H1 (cell line): Measurements from ENCODE around the gene APLN. TPM values are rescaled to one million over a fixed set of nuclear protein-coding genes. Genes with fewer than 3 reads are reported as not detected.
A peak's percentile ranks its signal among the peaks of the same experiment; 100 is the strongest.

Experiments used
- CTCF ChIA-PET: fragments of 300-600 bp; sonication (Branson Sonifier 250); formaldehyde crosslinking; loops from one replicate; lab custom pipeline; 2021; ENCODE audit not compliant: partially characterized antibody; lab: Charles Lee
- POLR2A ChIA-PET: fragments of 300-600 bp; sonication (Branson Sonifier 250); formaldehyde crosslinking; loops from one replicate; lab custom pipeline; 2021; ENCODE audit warnings: inconsistent platforms; ENCODE audit not compliant: partially characterized antibody; lab: Charles Lee
- DNase-seq, 2 experiments: peaks; one replicate each; pipeline versions ENCODE4 v3.0.0 to v3.0.0-alpha.2; 2010 to 2022; ENCODE audit warnings: low spot score in 2 of 2, low read depth in 1 of 2, mixed read lengths in 1 of 2
- FAIRE-seq: peaks from 2 replicates; lab custom pipeline; 2011; peaks lifted over from hg19 to GRCh38; lab: Jason Lieb, UNC
- H2AFZ ChIP-seq: 2 replicates; pipeline ENCODE4 v1.8.1; 2012; ENCODE audit warnings: low read length, inconsistent platforms
- H2AK5ac ChIP-seq: 2 replicates; pipeline ENCODE4 v1.6.1; 2013; ENCODE audit warnings: low read depth, low read length
- H2BK120ac ChIP-seq: replicated peaks from 2 replicates; pipeline ENCODE3; 2013; ENCODE audit warnings: low read depth, low read length, inconsistent platforms
- H2BK12ac ChIP-seq: 2 replicates; pipeline ENCODE4 v1.6.1; 2013; ENCODE audit warnings: low read depth, low read length
- H2BK15ac ChIP-seq: 2 replicates; pipeline ENCODE4 v1.6.1; 2013; ENCODE audit warnings: low read length
- H2BK20ac ChIP-seq: 2 replicates; pipeline ENCODE4 v1.6.1; 2013; ENCODE audit warnings: low read length
- H2BK5ac ChIP-seq: 2 replicates; pipeline ENCODE4 v1.6.1; 2013; ENCODE audit warnings: low read depth, low read length
- H3K14ac ChIP-seq: 2 replicates; pipeline ENCODE4 v1.6.1; 2013; ENCODE audit warnings: inconsistent platforms; ENCODE audit not compliant: insufficient read length
- H3K18ac ChIP-seq: 2 replicates; pipeline ENCODE4 v1.6.1; 2013; ENCODE audit warnings: low read length; ENCODE audit errors: extremely low read depth
- H3K23ac ChIP-seq: 2 replicates; pipeline ENCODE4 v1.6.1; 2013; ENCODE audit warnings: inconsistent platforms; ENCODE audit not compliant: insufficient read length
- H3K23me2 ChIP-seq: 2 replicates; pipeline ENCODE4 v1.6.1; 2013; ENCODE audit warnings: low read depth, low read length
- H3K27ac ChIP-seq: 2 replicates; pipeline ENCODE4 v1.6.1; 2011; ENCODE audit warnings: low read depth, low read length, inconsistent platforms
- H3K27me3 ChIP-seq, 4 experiments: replicated peaks in 1 of 4; 1 replicate in 1 of 4; 2 replicates in 3 of 4; pipeline versions ENCODE4 v1.6.1 to v1.8.1; 2011 to 2013; ENCODE audit warnings: low read length in 3 of 4, mild to moderate bottlenecking in 3 of 4, inconsistent platforms in 2 of 4, mixed read lengths in 2 of 4, moderate library complexity in 1 of 4; ENCODE audit not compliant: control insufficient read depth in 3 of 4, insufficient read depth in 3 of 4; ENCODE audit errors: extremely low read depth in 1 of 4
- H3K36me3 ChIP-seq, 4 experiments: 2 replicates each; pipeline versions ENCODE4 v1.6.1 to v1.8.1; 2011 to 2013; ENCODE audit warnings: mild to moderate bottlenecking in 4 of 4, low read length in 3 of 4, moderate library complexity in 2 of 4, control low read depth in 1 of 4, inconsistent platforms in 1 of 4; ENCODE audit not compliant: insufficient read depth in 4 of 4, control insufficient read depth in 2 of 4
- H3K4ac ChIP-seq: replicated peaks from 2 replicates; pipeline ENCODE3; 2013; ENCODE audit warnings: low read length, low read depth, mixed read lengths, inconsistent platforms; ENCODE audit not compliant: insufficient read length
- H3K4me1 ChIP-seq, 4 experiments: replicated peaks in 1 of 4; 1 replicate in 1 of 4; 2 replicates in 3 of 4; pipeline versions ENCODE4 v1.6.1 to v1.8.1; 2011 to 2013; ENCODE audit warnings: low read length in 3 of 4, inconsistent platforms in 2 of 4, mixed read lengths in 1 of 4; ENCODE audit not compliant: insufficient read depth in 4 of 4, control insufficient read depth in 3 of 4
- H3K4me2 ChIP-seq, 2 experiments: 2 replicates each; pipeline versions ENCODE4 v1.6.1 to v1.8.1; 2011 to 2013; ENCODE audit warnings: low read depth in 2 of 2, low read length in 2 of 2, control low read depth in 1 of 2, inconsistent platforms in 1 of 2, mild to moderate bottlenecking in 1 of 2; ENCODE audit not compliant: insufficient read depth in 1 of 2
- H3K4me3 ChIP-seq, 4 experiments: fragments of 200-600, 300-600 bp in 1 of 4; sonication (generic), shearing (Covaris generic), sonication (Bioruptor Twin) in 1 of 4; 2 replicates each; pipeline versions ENCODE4 v1.5.1 to v1.8.1; 2011 to 2016; ENCODE audit warnings: low read length in 4 of 4, low read depth in 3 of 4, control low read depth in 2 of 4, inconsistent platforms in 2 of 4, mild to moderate bottlenecking in 2 of 4, mixed read lengths in 1 of 4, moderate library complexity in 1 of 4; ENCODE audit not compliant: insufficient read depth in 2 of 4; ENCODE audit errors: extremely low read depth in 1 of 4
- H3K56ac ChIP-seq: replicated peaks from 2 replicates; pipeline ENCODE3; 2013; ENCODE audit warnings: low read depth, mild to moderate bottlenecking, mixed read lengths, low read length, inconsistent platforms; ENCODE audit not compliant: insufficient read length
- H3K79me1 ChIP-seq: 2 replicates; pipeline ENCODE4 v1.6.1; 2013; ENCODE audit warnings: low read depth, low read length, control low read depth
- H3K79me2 ChIP-seq, 2 experiments: 2 replicates each; pipeline versions ENCODE4 v1.6.1 to v1.8.1; 2012 to 2013; ENCODE audit warnings: low read length in 2 of 2, mild to moderate bottlenecking in 2 of 2, inconsistent platforms in 1 of 2; ENCODE audit not compliant: insufficient read depth in 2 of 2, control insufficient read depth in 1 of 2
- H3K9ac ChIP-seq, 4 experiments: replicated peaks in 1 of 4; 1 replicate in 1 of 4; 2 replicates in 3 of 4; pipeline versions ENCODE4 v1.6.1 to v1.8.1; 2011 to 2013; ENCODE audit warnings: low read depth in 3 of 4, low read length in 3 of 4, control low read depth in 2 of 4, mild to moderate bottlenecking in 2 of 4, moderate library complexity in 2 of 4, inconsistent platforms in 1 of 4; ENCODE audit errors: extremely low read depth in 1 of 4
- H3K9me3 ChIP-seq, 2 experiments: 2 replicates each; pipeline versions ENCODE4 v1.6.1 to v1.8.1; 2012 to 2013; ENCODE audit warnings: mild to moderate bottlenecking in 2 of 2, moderate library complexity in 2 of 2, control low read depth in 1 of 2, inconsistent platforms in 1 of 2, low read depth in 1 of 2, low read length in 1 of 2, mixed read lengths in 1 of 2; ENCODE audit not compliant: insufficient read depth in 2 of 2
- H4K20me1 ChIP-seq, 2 experiments: replicated peaks in 1 of 2; 2 replicates each; pipeline versions ENCODE3 to v1.8.1; 2011 to 2013; ENCODE audit warnings: inconsistent platforms in 2 of 2, low read length in 2 of 2, mild to moderate bottlenecking in 1 of 2; ENCODE audit not compliant: insufficient read depth in 2 of 2, control insufficient read depth in 1 of 2
- H4K5ac ChIP-seq: 2 replicates; pipeline ENCODE4 v1.6.1; 2013; ENCODE audit warnings: low read length, low read depth, mixed read lengths, inconsistent platforms; ENCODE audit not compliant: insufficient read length
- H4K8ac ChIP-seq: 2 replicates; pipeline ENCODE4 v1.8.0; 2013; ENCODE audit warnings: mild to moderate bottlenecking, moderate library complexity, low read length, inconsistent platforms; ENCODE audit not compliant: insufficient read depth; ENCODE audit errors: extremely low read depth
- H4K91ac ChIP-seq: replicated peaks from 2 replicates; pipeline ENCODE3; 2013; ENCODE audit warnings: low read length, mixed read lengths, inconsistent platforms; ENCODE audit not compliant: insufficient read length
- CEBPB ChIP-seq: IDR thresholded peaks from 2 replicates; pipeline ENCODE4 v1.6.1; 2012; ENCODE audit warnings: low read depth, low read length
- RAD21 ChIP-seq, 2 experiments: IDR thresholded peaks in 1 of 2; conservative IDR thresholded peaks in 1 of 2; 2 replicates each; pipeline ENCODE4 v1.6.1; 2011; ENCODE audit warnings: low read depth in 2 of 2, low read length in 2 of 2, improper control_type of control experiment in 1 of 2, inconsistent platforms in 1 of 2, mild to moderate bottlenecking in 1 of 2, moderate library complexity in 1 of 2
- WGBS, 2 experiments: shearing (Covaris generic) in 1 of 2; methylation state at CpG; one replicate each; pipeline versions ENCODE4 v1.1.6 to v1.1.7; 2013 to 2015; ENCODE audit warnings: low lambda C conversion rate in 2 of 2, mixed read lengths in 2 of 2, inconsistent platforms in 1 of 2, low coverage in 1 of 2, missing lambda C conversion rate in 1 of 2; ENCODE audit not compliant: insufficient replicate concordance in 2 of 2, insufficient coverage in 1 of 2, insufficient read length in 1 of 2; ENCODE audit errors: extremely low coverage in 1 of 2, missing lambda C conversion rate in 1 of 2; 5-methylcytosine and 5-hydroxymethylcytosine counted together
- polyA plus RNA-seq, 7 experiments: library from polyadenylated mRNA; depleted of rRNA in 3 of 7; stranded (reverse) in 5 of 7; unstranded in 2 of 7; fragments of >200 nt in 5 of 7; fragments of 200-250 nt in 2 of 7; gene quantifications; 1 replicate in 5 of 7; 2 replicates in 1 of 7; 4 replicates in 1 of 7; pipeline versions ENCODE4 v1.2.1 to v1.2.3, GENCODE V29; 2011 to 2013; ENCODE audit warnings: missing spikeins in 2 of 7, mixed read lengths in 2 of 7
- total RNA-seq: library from RNA; stranded (reverse); fragmentation: NEBNext Ultra II Directional; extraction: Animal tissue kit (Norgen Biotek cat#: 25700); gene quantifications from 2 replicates; pipeline ENCODE4 v1.2.1, GENCODE V29; 2021
- TF ChIP-seq, protein P1 (sequence below), 3 experiments: IDR thresholded peaks; 1 replicate in 2 of 3; 2 replicates in 1 of 3; pipeline versions ENCODE4 v1.5.1 to v1.6.1; 2011; ENCODE audit warnings: low read length in 3 of 3, mild to moderate bottlenecking in 3 of 3, inconsistent platforms in 2 of 3, low read depth in 1 of 3, moderate library complexity in 1 of 3; ENCODE audit not compliant: insufficient read depth in 1 of 3; ENCODE audit errors: control extremely low read depth in 1 of 3

The APLN gene
- total and polyA plus RNA-seq, 2 of the 8 experiments (the other 6 are each of a cell fraction or from before 2014, with no cell fraction given): 1.1 to 1.8 TPM

DNA sequence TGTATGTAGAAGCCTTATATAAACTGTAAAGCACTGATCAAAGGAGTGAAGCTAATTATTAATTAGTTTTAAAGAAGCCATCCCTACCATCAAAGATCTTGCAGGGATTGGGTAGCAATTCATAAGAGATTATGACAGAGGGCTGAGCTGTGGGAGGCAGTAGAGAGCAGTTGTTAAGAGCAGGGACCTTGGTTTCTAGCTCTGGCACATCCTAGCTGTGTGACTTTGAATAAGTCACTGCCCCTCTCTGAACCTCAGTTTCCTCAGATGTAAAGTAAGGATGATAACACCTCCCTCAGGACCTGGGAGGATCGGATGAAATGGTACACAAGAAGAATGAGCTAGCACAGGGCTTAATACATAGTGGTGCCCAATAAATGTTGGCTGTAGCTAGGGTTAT, 45.4 kb downstream of the APLN start:
- 0 out of 7 replicates have a peak, but pooled peaks cover 0 to 2% (median 0%) of the 10 kb centered on the region in 4 experiments for H3K27me3 ChIP-seq
- H4K91ac ChIP-seq: no peak overlapping the region
- H2AFZ ChIP-seq: no peak overlapping the region
- 89% methylated on average over 1 of the region's 1 CpG; no CpG with 5 or more reads in 1 of the 2 experiments for WGBS, 2 experiments
- H2BK12ac ChIP-seq: no peak overlapping the region
- H4K8ac ChIP-seq: no peak overlapping the region
- H4K20me1 ChIP-seq: no peaks in the 10 kb centered on the region
- DNase-seq: no peak
- no peak overlapping the region for H2BK15ac ChIP-seq
- TF ChIP-seq CEBPB (no peak), RAD21 (IDR thresholded peaks at IDR 0.05 in 1 of 2, conservative IDR thresholded peaks at IDR 0.05 in 1 of 2; ENCODE audit: low read depth in 2 of 2, low read length in 2 of 2) (peak in 1 of 2 experiments; percentile 40; a peak in 2 of 4 replicates)
- TF ChIP-seq, protein P1, sequence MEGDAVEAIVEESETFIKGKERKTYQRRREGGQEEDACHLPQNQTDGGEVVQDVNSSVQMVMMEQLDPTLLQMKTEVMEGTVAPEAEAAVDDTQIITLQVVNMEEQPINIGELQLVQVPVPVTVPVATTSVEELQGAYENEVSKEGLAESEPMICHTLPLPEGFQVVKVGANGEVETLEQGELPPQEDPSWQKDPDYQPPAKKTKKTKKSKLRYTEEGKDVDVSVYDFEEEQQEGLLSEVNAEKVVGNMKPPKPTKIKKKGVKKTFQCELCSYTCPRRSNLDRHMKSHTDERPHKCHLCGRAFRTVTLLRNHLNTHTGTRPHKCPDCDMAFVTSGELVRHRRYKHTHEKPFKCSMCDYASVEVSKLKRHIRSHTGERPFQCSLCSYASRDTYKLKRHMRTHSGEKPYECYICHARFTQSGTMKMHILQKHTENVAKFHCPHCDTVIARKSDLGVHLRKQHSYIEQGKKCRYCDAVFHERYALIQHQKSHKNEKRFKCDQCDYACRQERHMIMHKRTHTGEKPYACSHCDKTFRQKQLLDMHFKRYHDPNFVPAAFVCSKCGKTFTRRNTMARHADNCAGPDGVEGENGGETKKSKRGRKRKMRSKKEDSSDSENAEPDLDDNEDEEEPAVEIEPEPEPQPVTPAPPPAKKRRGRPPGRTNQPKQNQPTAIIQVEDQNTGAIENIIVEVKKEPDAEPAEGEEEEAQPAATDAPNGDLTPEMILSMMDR (IDR thresholded peaks at IDR 0.05; ENCODE audit: control extremely low read depth in 1 of 3, insufficient read depth in 1 of 3, low read depth in 1 of 3, low read length in 3 of 3): peak in 2 of 3 experiments; percentile 19 to 31; a peak in 1 of 4 replicates
- TF ChIP-seq, all 59 proteins: peak for 2
- H3K18ac ChIP-seq: no peak overlapping the region
- no peak overlapping the region for H3K23ac ChIP-seq
- H4K5ac ChIP-seq: no peak overlapping the region
- H3K9ac ChIP-seq: no peak overlapping the region
- no peak overlapping the region for H2BK5ac ChIP-seq
- no peak for FAIRE-seq
- H3K4me2 ChIP-seq: no peak overlapping the region
- no peaks in the 10 kb centered on the region for H3K9me3 ChIP-seq
- H3K4me3 ChIP-seq: no peak overlapping the region
- no peaks in the 10 kb centered on the region; a peak in 2 of 7 replicates for H3K4me1 ChIP-seq
- H2BK20ac ChIP-seq: no peak overlapping the region
- H3K14ac ChIP-seq: no peak overlapping the region
- H3K23me2 ChIP-seq: no peaks in the 10 kb centered on the region
- no peaks in the 10 kb centered on the region for H3K79me1 ChIP-seq
- H2BK120ac ChIP-seq: no peak overlapping the region
- no peak overlapping the region for H3K27ac ChIP-seq
- no peak overlapping the region for H3K56ac ChIP-seq
- no peak overlapping the region for H3K4ac ChIP-seq
- H2AK5ac ChIP-seq: no peak overlapping the region
- no peaks in the 10 kb centered on the region for H3K36me3 ChIP-seq
- ChIA-PET POLR2A (no interaction called here), CTCF (interaction anchor here (0.9 to 5.4 kb wide), 18 partner anchors 8 to 316 kb away, joined by 3 to 51 read pairs (median 5); partner anchors contain the start of genes APLN and XPNPEP2)
- H3K79me2 ChIP-seq: no peaks in the 10 kb centered on the region
